Right lobe of liver (tissue), 6 donors: ENCODE data around the gene FERMT1. TPM values are rescaled to one million over a fixed set of nuclear protein-coding genes. Genes with fewer than 3 reads are reported as not detected.
A peak's percentile ranks its signal among the peaks of the same experiment; 100 is the strongest.

ENCODE experiments used
- ATAC-seq, 4 donors: fragments of 200-7000 bp; cut with Tn5 transposase; one replicate each; pipeline ENCODE4 v1.9.1; 2020; ENCODE audit warnings: mild to moderate bottlenecking in 4 of 4, moderate library complexity in 4 of 4
- DNase-seq, 3 donors: peaks; one replicate each; pipeline ENCODE4 v3.0.0-alpha.2; 2020
- H3K27ac ChIP-seq, 3 donors: fragments of 200-600 bp; one replicate each; pipeline ENCODE4 v1.8.0; 2022
- H3K27me3 ChIP-seq, 2 donors: fragments of 200-600 bp; one replicate each; pipeline ENCODE4 v1.8.0; 2022
- H3K36me3 ChIP-seq, 4 donors: fragments of 200-600 bp; sonication (generic) in 1 of 4; one replicate each; pipeline versions ENCODE4 v1.5.1 to v1.8.0; 2017 to 2022; ENCODE audit warnings: control low read depth in 1 of 4
- H3K4me1 ChIP-seq, 4 donors: fragments of 200-600 bp; sonication (generic) in 1 of 4; one replicate each; pipeline versions ENCODE4 v1.5.1 to v1.8.0; 2017 to 2022; ENCODE audit warnings: control low read depth in 1 of 4
- H3K4me3 ChIP-seq, 3 donors: fragments of 200-600 bp; one replicate each; pipeline ENCODE4 v1.8.0; 2022
- H3K9me3 ChIP-seq, 4 donors: fragments of 200-600 bp; sonication (generic) in 1 of 4; one replicate each; pipeline versions ENCODE4 v1.5.1 to v1.8.0; 2017 to 2022; ENCODE audit warnings: control low read depth in 1 of 4
- POLR2A ChIP-seq: fragments of 450-650 bp; IDR thresholded peaks from one replicate; pipeline ENCODE4 v1.6.1; 2017; ENCODE audit warnings: antibody characterized with exemption, mild to moderate bottlenecking
- WGBS: methylation state at CpG from one replicate; pipeline ENCODE4 v1.1.6; 2018; ENCODE audit warnings: low coverage, low lambda C conversion rate; ENCODE audit not compliant: insufficient coverage; ENCODE audit errors: missing lambda C conversion rate; 5-methylcytosine and 5-hydroxymethylcytosine counted together
- intact Hi-C, 2 donors: fragments of 100-400 bp; cut with DNase I; formaldehyde crosslinking; loops; one replicate each; pipeline versions ENCODE4 v1.11.2 to v1.14.1; 2022
- total RNA-seq, 6 experiments: library from RNA; depleted of rRNA in 2 of 6; stranded (reverse); fragments of >200 nt in 2 of 6; fragmentation: NEBNext Ultra II Directional in 3 of 6; extraction: Animal tissue kit (Norgen Biotek cat#: 25700) in 3 of 6; gene quantifications; one replicate each; pipeline versions ENCODE4 v1.1.0 to v1.2.4, GENCODE V29; 2016 to 2023
- TF ChIP-seq, protein P1 (sequence below), 4 donors: fragments of 200-600 bp in 3 of 4; fragments of 450-650 bp in 1 of 4; IDR thresholded peaks; one replicate each; pipeline versions ENCODE4 v1.5.1 to v1.8.0; 2016 to 2022; ENCODE audit warnings: antibody characterized with exemption in 4 of 4, mild to moderate bottlenecking in 2 of 4
- donor health status: DM: no; HTN: yes; CAD: no.
- donor health status: DM: no; HTN: no; CAD: no.
- donor health status: DM: no; HTN: no; CAD: no.
- donor health status: DM: no; HTN: yes; CAD: no.
- donor health status: DM: no; HTN: yes; CAD: no.

FERMT1 gene
- total RNA-seq, 6 experiments from 2014 or later = 0.15 to 2.0 (median 0.55) TPM

DNA sequence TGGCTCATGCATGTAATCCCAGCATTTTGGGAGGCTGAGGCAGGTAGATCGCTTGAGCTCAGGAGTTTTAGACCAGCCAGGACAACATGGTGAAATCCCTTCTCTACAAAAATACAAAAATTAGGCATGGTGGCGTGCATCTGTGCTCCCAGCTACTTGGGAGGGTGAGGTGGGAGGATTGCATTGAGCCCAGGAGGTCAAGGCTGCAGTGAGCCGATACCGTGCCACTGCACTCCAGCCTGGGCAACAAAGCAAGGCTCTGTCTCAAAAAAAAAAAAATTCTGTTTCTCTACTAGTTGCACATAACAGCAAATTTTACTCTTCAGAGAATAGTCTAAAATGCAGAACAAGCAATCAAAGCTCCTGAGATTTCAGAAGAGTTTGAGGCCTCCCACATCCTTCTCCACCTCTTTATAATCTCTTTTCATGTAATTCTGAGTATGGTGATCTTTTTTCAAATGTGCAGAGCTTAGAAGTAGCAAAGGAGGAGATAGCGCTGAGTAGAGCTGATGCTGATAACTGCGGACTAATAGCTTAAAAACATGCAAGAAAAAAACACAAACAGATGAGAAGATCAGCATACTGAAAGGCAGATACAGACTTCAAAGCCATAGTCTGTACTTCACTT, 92.3 kb downstream of the FERMT1 start:
- H3K4me3 ChIP-seq = no peak overlapping the region
- ATAC-seq (no peak), DNase-seq (no peak)
- no peaks in the 10 kb centered on the region for H3K4me1 ChIP-seq
- 83% methylated on average over 6 of the region's 6 CpGs for WGBS
- TF ChIP-seq, protein P1, sequence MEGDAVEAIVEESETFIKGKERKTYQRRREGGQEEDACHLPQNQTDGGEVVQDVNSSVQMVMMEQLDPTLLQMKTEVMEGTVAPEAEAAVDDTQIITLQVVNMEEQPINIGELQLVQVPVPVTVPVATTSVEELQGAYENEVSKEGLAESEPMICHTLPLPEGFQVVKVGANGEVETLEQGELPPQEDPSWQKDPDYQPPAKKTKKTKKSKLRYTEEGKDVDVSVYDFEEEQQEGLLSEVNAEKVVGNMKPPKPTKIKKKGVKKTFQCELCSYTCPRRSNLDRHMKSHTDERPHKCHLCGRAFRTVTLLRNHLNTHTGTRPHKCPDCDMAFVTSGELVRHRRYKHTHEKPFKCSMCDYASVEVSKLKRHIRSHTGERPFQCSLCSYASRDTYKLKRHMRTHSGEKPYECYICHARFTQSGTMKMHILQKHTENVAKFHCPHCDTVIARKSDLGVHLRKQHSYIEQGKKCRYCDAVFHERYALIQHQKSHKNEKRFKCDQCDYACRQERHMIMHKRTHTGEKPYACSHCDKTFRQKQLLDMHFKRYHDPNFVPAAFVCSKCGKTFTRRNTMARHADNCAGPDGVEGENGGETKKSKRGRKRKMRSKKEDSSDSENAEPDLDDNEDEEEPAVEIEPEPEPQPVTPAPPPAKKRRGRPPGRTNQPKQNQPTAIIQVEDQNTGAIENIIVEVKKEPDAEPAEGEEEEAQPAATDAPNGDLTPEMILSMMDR (IDR thresholded peaks at IDR 0.05) = no peak
- TF ChIP-seq POLR2A = no peak
- peaks cover 5 to 41% (median 14%) of the 10 kb centered on the region in 4 donors for H3K36me3 ChIP-seq
- H3K27me3 ChIP-seq = no peaks in the 10 kb centered on the region
- intact Hi-C loops = no loop called here
- no peaks in the 10 kb centered on the region for H3K9me3 ChIP-seq
- no peak overlapping the region for H3K27ac ChIP-seq

DNA sequence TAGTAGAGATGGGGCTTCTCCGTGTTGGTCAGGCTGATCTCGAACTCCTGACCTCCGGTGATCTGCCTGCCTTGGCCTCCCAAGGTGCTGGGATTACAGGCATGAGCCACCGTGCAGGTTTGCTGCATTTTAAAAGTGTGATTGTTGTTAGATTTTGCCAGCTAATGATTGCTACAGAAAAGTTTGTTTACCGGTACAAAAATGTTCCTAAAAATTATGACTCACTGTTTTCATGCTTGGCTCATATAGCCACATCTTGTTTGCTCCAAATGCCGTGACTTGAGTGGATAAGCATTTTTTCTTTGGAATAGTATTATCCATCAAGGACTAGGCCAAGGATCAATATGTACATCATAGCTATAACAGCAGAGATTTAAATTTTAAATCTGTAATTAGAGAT, 93.3 kb downstream of the FERMT1 start:
- peak in 1 of 4 donors; percentile 58 for ATAC-seq
- no peak overlapping the region for H3K4me3 ChIP-seq
- WGBS = 50% methylated on average over 4 of the region's 6 CpGs

DNA sequence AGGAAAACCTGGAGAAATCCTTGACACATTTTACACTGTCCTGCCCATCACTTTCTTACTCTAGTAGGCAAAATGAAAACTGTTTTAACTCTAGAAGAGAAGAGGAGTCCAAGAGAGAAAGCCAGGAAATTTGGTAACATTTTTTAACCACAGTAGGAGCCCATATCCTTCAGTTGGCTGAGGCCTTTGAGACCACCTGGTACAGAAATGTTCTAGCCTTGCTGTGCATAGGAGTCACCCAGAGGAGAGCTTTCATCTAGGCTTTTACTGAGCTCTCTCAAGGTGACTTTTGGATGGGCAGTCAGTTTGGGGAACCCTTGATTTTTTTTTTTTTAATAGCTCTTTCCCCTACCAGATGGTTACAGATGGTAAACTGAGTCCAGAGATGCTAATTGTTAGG, 94.0 kb downstream of the FERMT1 start:
- no peak for TF ChIP-seq POLR2A
- TF ChIP-seq, protein P1 (IDR thresholded peaks at IDR 0.05) = no peak
- H3K36me3 ChIP-seq = peaks cover 0 to 41% (median 1%) of the 10 kb centered on the region in 4 donors
- no peaks in the 10 kb centered on the region for H3K4me1 ChIP-seq

More for the DNA sequence above, 93.3 kb downstream of the FERMT1 start:
- intact Hi-C loops = no loop called here
- H3K27me3 ChIP-seq = no peaks in the 10 kb centered on the region
- H3K9me3 ChIP-seq = no peaks in the 10 kb centered on the region
- H3K4me1 ChIP-seq = no peaks in the 10 kb centered on the region
- DNase-seq = no peak
- no peak overlapping the region for H3K27ac ChIP-seq
- peaks cover 0 to 41% (median 8%) of the 10 kb centered on the region in 4 donors for H3K36me3 ChIP-seq
- no peak for TF ChIP-seq POLR2A
- TF ChIP-seq, protein P1 (IDR thresholded peaks at IDR 0.05) = no peak

DNA sequence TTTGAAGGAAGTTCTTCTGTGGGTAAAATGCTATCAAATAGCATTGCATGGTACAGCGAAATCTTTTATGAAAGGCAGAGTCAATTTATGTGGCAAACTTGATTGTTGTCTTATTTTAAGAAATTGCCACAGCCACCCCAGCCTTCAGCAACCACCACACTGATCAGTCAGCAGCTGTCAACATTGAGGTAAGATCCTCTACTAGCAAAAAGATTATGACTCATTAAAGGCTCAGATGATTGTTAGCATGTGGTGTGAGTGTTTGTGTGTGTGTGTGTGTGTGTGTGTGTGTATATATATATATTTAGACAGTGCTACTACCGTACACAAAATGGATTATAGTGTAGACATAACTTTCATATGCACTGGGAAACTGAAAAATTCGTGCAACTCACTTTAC, 96.8 kb downstream of the FERMT1 start:
- H3K27me3 ChIP-seq = no peaks in the 10 kb centered on the region
- no peak overlapping the region for H3K4me3 ChIP-seq
- no peaks in the 10 kb centered on the region for H3K4me1 ChIP-seq
- H3K27ac ChIP-seq = no peak overlapping the region
- intact Hi-C loops = no loop called here
- ATAC-seq (no peak), DNase-seq (no peak)
- no peak for TF ChIP-seq POLR2A
- TF ChIP-seq, protein P1 (IDR thresholded peaks at IDR 0.05) = no peak
- H3K9me3 ChIP-seq = no peaks in the 10 kb centered on the region
- H3K36me3 ChIP-seq = peaks cover 0 to 33% (median 0%) of the 10 kb centered on the region in 4 donors
- WGBS = 82% methylated on average over 3 of the region's 3 CpGs

More for the DNA sequence above, 94.0 kb downstream of the FERMT1 start:
- DNase-seq (no peak), ATAC-seq (no peak)
- H3K27ac ChIP-seq = no peak overlapping the region
- H3K9me3 ChIP-seq = no peaks in the 10 kb centered on the region
- intact Hi-C loops = no loop called here
- H3K27me3 ChIP-seq = no peaks in the 10 kb centered on the region
- H3K4me3 ChIP-seq = no peak overlapping the region

Other genes starting within 250 kb of the FERMT1 start
- gene CHGB, start 211.5 kb downstream of the FERMT1 start, total RNA-seq = under 1 TPM in 1 of 6 experiments, not detected in 5; 0.13 TPM
- 1 to 10 TPM; 2.8 to 5.8 (median 4.3) TPM for gene TRMT6, start 172.5 kb downstream of the FERMT1 start, total RNA-seq
- gene MCM8, start 172.4 kb downstream of the FERMT1 start, total RNA-seq = 1 to 10 TPM; 1.4 to 2.5 (median 1.6) TPM
- 10 to 100 TPM; 51.4 to 81.6 (median 57.3) TPM for gene CRLS1, start 116.9 kb downstream of the FERMT1 start, total RNA-seq
- under 1 TPM in 4 of 6 experiments, not detected in 2; 0.10 to 0.31 (median 0.18) TPM for gene LRRN4, start 69.0 kb downstream of the FERMT1 start, total RNA-seq